Astrocyte of the cerebellum (primary cell): ENCODE results near the gene DLG2.

Experiments
- DNase-seq: peaks from one replicate; pipeline ENCODE4 v3.0.0-alpha.2; 2011; ENCODE audit warnings: low read depth
- H3K4me3 ChIP-seq: 2 replicates; pipeline ENCODE4 v1.5.1; 2011; ENCODE audit warnings: mild to moderate bottlenecking, low read depth, low read length, moderate library complexity
- in situ Hi-C: cut with HindIII; loops from 2 replicates; pipeline ENCODE4 v1.10.0; 2017; ENCODE audit warnings: low sequenced_read_pairs
- TF ChIP-seq, protein P1 (sequence below): IDR thresholded peaks from 2 replicates; pipeline ENCODE4 v1.5.1; 2012; ENCODE audit warnings: low read length, low read depth, moderate library complexity, mild to moderate bottlenecking; ENCODE audit errors: missing control alignments

DLG2 gene

DNA sequence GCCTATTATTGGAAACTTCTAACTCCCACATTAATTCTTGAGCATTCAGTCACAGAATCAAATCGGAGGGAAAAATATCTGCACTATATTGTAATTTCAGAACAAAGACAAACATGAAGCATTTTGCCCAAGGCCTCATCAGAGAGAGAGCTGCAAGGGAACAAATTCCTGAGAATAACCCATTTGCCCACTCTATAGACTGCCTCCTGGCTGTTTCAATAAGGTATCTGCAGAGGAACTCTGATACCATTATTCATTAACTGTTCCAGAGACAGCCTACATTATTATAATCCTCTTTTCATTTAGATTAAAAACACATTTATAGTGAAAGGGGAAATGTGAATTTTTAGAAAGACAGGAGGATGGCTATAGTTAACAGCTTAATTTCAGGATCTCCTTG is 663.9 kb downstream of the DLG2 start:
- TF ChIP-seq, protein P1, sequence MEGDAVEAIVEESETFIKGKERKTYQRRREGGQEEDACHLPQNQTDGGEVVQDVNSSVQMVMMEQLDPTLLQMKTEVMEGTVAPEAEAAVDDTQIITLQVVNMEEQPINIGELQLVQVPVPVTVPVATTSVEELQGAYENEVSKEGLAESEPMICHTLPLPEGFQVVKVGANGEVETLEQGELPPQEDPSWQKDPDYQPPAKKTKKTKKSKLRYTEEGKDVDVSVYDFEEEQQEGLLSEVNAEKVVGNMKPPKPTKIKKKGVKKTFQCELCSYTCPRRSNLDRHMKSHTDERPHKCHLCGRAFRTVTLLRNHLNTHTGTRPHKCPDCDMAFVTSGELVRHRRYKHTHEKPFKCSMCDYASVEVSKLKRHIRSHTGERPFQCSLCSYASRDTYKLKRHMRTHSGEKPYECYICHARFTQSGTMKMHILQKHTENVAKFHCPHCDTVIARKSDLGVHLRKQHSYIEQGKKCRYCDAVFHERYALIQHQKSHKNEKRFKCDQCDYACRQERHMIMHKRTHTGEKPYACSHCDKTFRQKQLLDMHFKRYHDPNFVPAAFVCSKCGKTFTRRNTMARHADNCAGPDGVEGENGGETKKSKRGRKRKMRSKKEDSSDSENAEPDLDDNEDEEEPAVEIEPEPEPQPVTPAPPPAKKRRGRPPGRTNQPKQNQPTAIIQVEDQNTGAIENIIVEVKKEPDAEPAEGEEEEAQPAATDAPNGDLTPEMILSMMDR, result no peak
- H3K4me3 ChIP-seq, result no peak overlapping the region
- in situ Hi-C loops, result no loop called here
- DNase-seq, result no peak

DNA sequence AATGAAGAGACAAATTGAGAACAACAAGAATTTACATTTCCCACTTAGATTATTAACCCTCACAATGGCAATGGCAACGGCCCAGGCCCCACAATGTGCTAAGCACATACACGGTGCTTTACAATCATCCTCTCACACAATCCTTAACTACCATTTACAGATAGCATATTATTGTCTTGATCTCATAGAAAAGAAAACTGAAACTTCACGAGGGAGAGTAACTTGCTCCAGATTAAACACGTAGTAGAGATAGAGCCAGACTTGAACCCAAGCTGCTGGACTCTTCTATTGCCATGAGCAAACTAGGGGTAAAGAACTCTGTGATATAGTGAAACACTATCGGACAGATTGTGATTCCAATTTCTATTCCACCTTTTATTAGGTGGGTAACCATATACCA is 665.1 kb downstream of the DLG2 start:
- in situ Hi-C loops, result no loop called here

DNA sequence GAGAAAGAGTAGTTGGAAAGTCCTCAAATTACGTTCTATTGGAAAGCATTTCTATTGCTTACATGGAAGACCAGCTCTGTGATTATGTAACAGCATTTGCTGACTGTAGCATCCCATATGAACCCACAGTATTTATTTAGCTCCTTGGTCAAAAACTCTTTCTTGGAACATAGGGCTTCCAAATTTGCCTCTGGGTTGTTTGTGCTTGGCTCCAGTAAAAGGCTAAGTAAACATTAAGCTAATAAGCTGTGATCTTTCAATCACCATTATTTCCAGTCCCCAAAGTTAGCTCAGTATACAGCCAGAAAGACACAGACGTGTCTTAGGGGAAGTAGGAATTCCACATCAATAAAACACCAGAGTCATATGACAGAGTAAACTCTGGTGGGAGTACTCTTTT is 668.8 kb downstream of the DLG2 start:
- TF ChIP-seq, protein P1, result no peak
- DNase-seq, result no peak
- in situ Hi-C loops, result no loop called here

More for the DNA sequence above, 665.1 kb downstream of the DLG2 start:
- TF ChIP-seq, protein P1, result no peak
- no peak for DNase-seq
- H3K4me3 ChIP-seq, result no peak overlapping the region

DNA sequence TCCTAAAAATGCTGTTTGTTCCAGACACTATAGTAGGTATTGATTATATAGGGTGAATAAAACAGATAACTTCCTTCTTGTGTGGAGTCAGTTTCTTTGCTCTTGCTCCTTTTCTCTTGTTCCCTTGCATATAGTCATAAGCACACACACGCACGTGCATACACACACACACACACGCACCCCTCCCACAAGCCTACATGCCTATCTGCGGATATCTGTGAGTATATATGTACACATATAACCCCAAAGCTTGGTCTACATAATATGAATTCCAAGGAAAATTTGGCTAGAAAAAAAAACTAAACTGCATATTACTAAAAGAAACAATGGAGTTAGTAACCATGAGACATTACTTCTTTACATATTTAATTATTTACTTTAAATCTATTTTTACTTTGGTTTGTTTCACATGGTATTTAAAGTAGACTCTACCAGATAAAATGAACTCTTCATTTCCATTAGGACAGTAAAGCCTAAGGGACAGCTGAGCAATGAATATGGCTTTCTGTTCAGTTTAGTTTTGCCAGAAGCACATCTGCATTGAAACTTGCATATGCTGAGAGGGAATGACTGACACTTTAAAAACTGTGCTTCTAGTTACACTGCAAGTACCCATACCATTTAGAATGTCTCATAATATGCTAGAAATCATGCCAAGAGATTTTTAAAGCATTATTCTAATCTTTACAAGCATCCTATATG is 676.4 kb downstream of the DLG2 start:
- DNase-seq, result no peak
- TF ChIP-seq, protein P1, result no peak
- in situ Hi-C loops, result no loop called here
- no peak overlapping the region for H3K4me3 ChIP-seq

More for the DNA sequence above, 668.8 kb downstream of the DLG2 start:
- H3K4me3 ChIP-seq, result no peak overlapping the region

DNA sequence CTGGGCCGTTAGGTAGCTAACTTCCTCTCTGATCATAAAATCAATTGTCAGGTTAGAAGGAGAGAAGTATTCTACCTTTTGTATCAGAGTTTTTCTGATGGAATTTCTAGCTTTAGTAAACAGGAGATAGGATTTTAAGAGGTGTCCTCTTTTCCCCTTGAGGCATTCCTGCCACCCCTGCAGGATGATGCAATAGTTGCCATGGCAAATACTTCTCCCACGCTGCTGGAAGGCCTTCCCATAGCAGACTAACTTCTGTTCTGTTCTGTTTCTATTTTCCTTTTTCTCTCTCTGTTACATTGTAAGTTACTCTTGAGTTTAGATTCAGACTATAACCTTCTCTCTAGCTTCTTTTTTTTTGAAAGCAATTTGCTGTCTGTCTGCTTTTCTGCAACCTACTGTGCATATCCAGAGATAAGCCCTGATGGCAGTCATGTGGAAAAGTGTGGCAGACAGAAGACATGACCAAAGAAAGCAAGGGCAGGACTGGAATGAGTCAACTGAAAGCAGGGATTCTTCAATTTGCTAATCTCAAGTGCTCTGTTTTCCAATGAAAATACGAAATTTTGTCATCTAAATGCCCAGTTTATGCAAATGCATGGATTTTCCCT is 679.1 kb downstream of the DLG2 start:
- in situ Hi-C loops, result no loop called here
- no peak for DNase-seq
- TF ChIP-seq, protein P1, result no peak
- no peak overlapping the region for H3K4me3 ChIP-seq

DNA sequence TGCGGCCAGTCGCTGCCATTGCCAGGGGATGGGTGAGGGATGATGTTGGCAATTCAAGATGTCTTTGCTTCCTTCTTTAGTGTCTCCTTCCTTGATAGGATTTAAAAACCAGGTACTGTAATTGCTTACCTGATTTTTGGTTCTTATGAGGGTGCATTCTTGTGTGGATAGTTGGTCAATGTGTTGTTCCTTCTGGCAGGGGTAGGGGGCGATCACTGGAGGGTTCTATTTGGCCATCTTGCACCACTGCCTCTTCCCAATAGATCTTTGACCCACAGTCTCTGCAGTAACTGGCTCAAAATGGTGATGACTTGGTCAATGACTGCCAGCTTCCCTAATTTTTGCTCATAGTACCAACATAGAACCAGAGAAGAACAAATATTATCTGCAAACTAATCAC is 680.1 kb downstream of the DLG2 start:
- DNase-seq, result no peak
- H3K4me3 ChIP-seq, result no peak overlapping the region
- TF ChIP-seq, protein P1, result no peak
- in situ Hi-C loops, result no loop called here
